ENCODE data around the gene XAB2. TPM values are rescaled to one million over a fixed set of nuclear protein-coding genes. Genes with fewer than 3 reads are reported as not detected.

XAB2 gene
- 21.8 and 23.4 TPM in 2 replicates for total RNA-seq

GRCh38 chr19:7629347-7630054 is at the start of gene XAB2, which contains the start of gene PET100:
XAB2 (minus strand) TSS chr19:7629545; CDS start chr19:7629527, 18 bp downstream.
PET100 (plus strand) TSS chr19:7629793; CDS start chr19:7629834, 41 bp downstream.
- TF ChIP-seq CTCF (IDR thresholded peaks at IDR 0.05; ENCODE audit: insufficient read depth, low read length, severe bottlenecking), result no peak
- H3K36me3 ChIP-seq (ENCODE audit: control insufficient read depth, insufficient read depth, low read length), result peaks cover 13% of the 10 kb centered on the region
- FAIRE-seq, result peak; percentile 99
- H3K4me3 ChIP-seq (ENCODE audit: low read depth, low read length), result peak within 1 kb of the TSS; percentile 69
- peak; percentile 96 for DNase-seq (ENCODE audit: low read depth)
- no peaks in the 10 kb centered on the region for H3K27me3 ChIP-seq (ENCODE audit: control insufficient read depth, insufficient read depth, low read length)

- no peak for TF ChIP-seq CTCF (IDR thresholded peaks at IDR 0.05; ENCODE audit: insufficient read depth, low read length, severe bottlenecking)
- FAIRE-seq, result peak; percentile 7
- DNase-seq (ENCODE audit: low read depth), result no peak
- H3K4me3 ChIP-seq (ENCODE audit: low read depth, low read length), result no peak overlapping the region
- no peaks in the 10 kb centered on the region for H3K27me3 ChIP-seq (ENCODE audit: control insufficient read depth, insufficient read depth, low read length)
- peaks cover 5% of the 10 kb centered on the region for H3K36me3 ChIP-seq (ENCODE audit: control insufficient read depth, insufficient read depth, low read length)
Measured at GRCh38 chr19:7677669-7678311, 48.4 kb upstream of the XAB2 start.

DNA sequence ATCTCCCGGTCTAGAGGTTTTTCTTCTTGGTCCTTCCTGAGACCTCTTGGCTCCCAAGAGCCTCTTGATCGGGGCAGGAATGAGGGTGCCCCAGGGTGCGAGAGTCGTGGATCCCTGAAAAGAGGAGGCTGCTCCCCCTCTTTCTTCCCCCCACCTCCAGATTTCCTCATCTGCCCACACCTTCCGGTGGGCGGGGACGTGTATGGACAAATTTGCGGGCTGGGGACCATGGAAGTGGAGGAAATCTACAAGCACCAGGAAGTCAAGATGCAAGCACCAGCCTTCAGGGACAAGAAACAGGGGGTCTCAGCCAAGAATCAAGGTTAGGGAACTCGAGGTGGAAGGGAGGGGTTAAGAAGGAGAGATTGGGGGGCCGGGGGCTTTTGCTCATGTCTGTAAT is 47.5 kb upstream of the XAB2 start, which contains the start of gene MCEMP1:
Gene MCEMP1 (plus strand): TSS at position 237 of the 400 bp plus-strand sequence. CDS start 31 bp downstream, at position 268.
- no peak for FAIRE-seq
- TF ChIP-seq CTCF (IDR thresholded peaks at IDR 0.05; ENCODE audit: insufficient read depth, low read length, severe bottlenecking), result no peak
- no peaks in the 10 kb centered on the region for H3K27me3 ChIP-seq (ENCODE audit: control insufficient read depth, insufficient read depth, low read length)
- H3K4me3 ChIP-seq (ENCODE audit: low read depth, low read length), result no peak within 1 kb of the TSS
- DNase-seq (ENCODE audit: low read depth), result no peak
- no peaks in the 10 kb centered on the region for H3K36me3 ChIP-seq (ENCODE audit: control insufficient read depth, insufficient read depth, low read length)

DNA sequence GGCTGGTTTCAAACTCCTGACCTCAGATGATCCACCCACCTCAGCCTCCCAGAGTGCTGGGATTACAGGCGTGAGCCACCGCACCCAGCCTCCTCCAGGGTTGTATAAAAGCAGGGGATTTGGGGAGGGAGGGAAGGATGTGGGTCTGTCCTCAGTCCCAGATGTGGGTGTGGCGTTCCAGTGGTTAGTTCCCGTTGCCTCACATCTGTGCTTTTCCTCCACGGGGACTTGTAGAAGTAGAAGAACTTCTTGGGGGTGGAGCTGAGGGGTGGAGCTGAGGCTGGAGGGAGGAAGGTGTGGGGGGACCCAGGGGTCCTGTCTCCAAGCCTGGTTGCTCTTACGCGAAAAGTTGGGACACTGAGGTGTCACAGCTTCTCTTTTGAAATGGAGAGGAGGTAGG is 47.0 kb upstream of the XAB2 start:
- H3K27me3 ChIP-seq (ENCODE audit: control insufficient read depth, insufficient read depth, low read length), result no peaks in the 10 kb centered on the region
- DNase-seq (ENCODE audit: low read depth) (no peak), FAIRE-seq (no peak)
- no peaks in the 10 kb centered on the region for H3K36me3 ChIP-seq (ENCODE audit: control insufficient read depth, insufficient read depth, low read length)
- H3K4me3 ChIP-seq (ENCODE audit: low read depth, low read length), result no peak overlapping the region
- TF ChIP-seq CTCF (IDR thresholded peaks at IDR 0.05; ENCODE audit: insufficient read depth, low read length, severe bottlenecking), result no peak

- Histone ChIP-seq H3K36me3 (ENCODE audit: control insufficient read depth, insufficient read depth, low read length) (no peaks in the 10 kb centered on the region), H3K4me3 (ENCODE audit: low read depth, low read length) (no peak overlapping the region), H3K27me3 (ENCODE audit: control insufficient read depth, insufficient read depth, low read length) (peaks cover 7% of the 10 kb centered on the region)
- no peak for TF ChIP-seq CTCF (IDR thresholded peaks at IDR 0.05; ENCODE audit: insufficient read depth, low read length, severe bottlenecking)
- FAIRE-seq (no peak), DNase-seq (ENCODE audit: low read depth) (peak; percentile 32)
Measured at GRCh38 chr19:7674010-7675005, 45.0 kb upstream of the XAB2 start.

Measured in bronchial epithelial cell (primary cell).